BJ (cell line): Measurements from ENCODE around the gene UNG. TPM values are rescaled to one million over a fixed set of nuclear protein-coding genes. Genes with fewer than 3 reads are reported as not detected.

Experiments
- CTCF ChIA-PET: fragments of 350-600 bp; formaldehyde crosslinking; extraction: SDS; loops from one replicate; lab custom pipeline; 2021; ENCODE audit warnings: antibody characterized with exemption, inconsistent platforms; lab: Yijun Ruan, JAX
- POLR2A ChIA-PET: fragments of 300-600 bp; sonication (Branson Sonifier 250); formaldehyde crosslinking; extraction: SDS; loops from one replicate; lab custom pipeline; 2021; ENCODE audit warnings: antibody characterized with exemption; lab: Charles Lee
- DNase-seq: peaks from one replicate; pipeline ENCODE4 v3.0.0-alpha.2; 2011; ENCODE audit warnings: low read depth
- H3K27me3 ChIP-seq: 2 replicates; pipeline ENCODE4 v1.6.0; 2011; ENCODE audit warnings: low read length; ENCODE audit not compliant: control insufficient read depth, insufficient read depth
- H3K36me3 ChIP-seq: 2 replicates; pipeline ENCODE4 v1.5.1; 2011; ENCODE audit warnings: low read length; ENCODE audit not compliant: control insufficient read depth, insufficient read depth
- H3K4me3 ChIP-seq: 2 replicates; pipeline ENCODE4 v1.5.1; 2011; ENCODE audit warnings: low read depth, mild to moderate bottlenecking, control low read depth, low read length
- polyA plus RNA-seq: library from polyadenylated mRNA; depleted of rRNA; stranded (reverse); fragments of >200 nt; gene quantifications from 2 replicates; pipeline ENCODE4 v1.2.3, GENCODE V29; 2011
- TF ChIP-seq, protein P1 (sequence below): IDR thresholded peaks from 2 replicates; pipeline ENCODE4 v1.5.1; 2011; ENCODE audit warnings: low read depth, mild to moderate bottlenecking, control low read depth, inconsistent platforms, low read length, moderate library complexity; ENCODE audit not compliant: insufficient read depth

The UNG gene
- polyA plus RNA-seq, 1 experiment = 10.4 TPM

DNA sequence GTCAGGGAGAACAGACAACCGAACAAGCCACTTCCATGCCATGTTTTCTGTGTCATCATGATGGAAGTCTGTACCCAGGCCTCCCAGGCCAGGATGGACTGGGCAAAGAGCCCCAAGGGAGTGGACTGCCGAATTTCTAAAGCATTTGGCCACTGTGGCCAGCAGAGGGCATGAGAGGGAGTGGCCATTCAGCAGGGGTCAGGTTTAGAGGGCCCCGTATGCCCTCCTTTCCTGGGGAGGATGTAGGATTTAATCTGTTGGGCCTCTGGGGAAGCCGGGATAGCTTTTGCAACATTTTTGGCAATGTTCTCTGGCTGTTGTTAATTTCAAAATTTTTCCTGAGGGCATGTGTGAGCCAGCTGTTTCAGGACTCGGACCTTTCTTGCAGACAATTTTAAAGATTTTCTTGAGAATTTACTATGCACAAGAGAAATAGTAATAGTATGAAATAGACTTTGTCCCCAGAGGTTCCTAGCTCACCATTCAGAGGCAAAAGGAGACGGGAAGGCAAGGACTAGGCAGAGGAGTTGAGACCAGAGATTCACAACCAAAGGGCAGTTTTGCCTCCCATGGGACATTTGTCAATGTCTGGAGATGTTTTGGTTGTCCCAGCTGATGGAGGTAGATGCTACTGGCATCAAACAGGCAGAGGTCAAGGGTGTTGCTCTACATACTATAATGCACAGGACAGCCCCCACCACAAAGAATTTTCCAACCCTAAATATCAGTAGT lies 37.0 kb downstream of the UNG start:
- H3K27me3 ChIP-seq = no peaks in the 10 kb centered on the region; the same call in 1 of the 2 replicates
- DNase-seq = no peak
- CTCF ChIA-PET = interaction anchor here (0.6 to 3.2 kb wide), 9 partner anchors 9 to 259 kb away, joined by 3 to 14 read pairs (median 4); partner anchors contain the start of gene ALKBH2
- H3K4me3 ChIP-seq = no peak overlapping the region
- POLR2A ChIA-PET = no interaction called here
- no peaks in the 10 kb centered on the region for H3K36me3 ChIP-seq
- TF ChIP-seq, protein P1, sequence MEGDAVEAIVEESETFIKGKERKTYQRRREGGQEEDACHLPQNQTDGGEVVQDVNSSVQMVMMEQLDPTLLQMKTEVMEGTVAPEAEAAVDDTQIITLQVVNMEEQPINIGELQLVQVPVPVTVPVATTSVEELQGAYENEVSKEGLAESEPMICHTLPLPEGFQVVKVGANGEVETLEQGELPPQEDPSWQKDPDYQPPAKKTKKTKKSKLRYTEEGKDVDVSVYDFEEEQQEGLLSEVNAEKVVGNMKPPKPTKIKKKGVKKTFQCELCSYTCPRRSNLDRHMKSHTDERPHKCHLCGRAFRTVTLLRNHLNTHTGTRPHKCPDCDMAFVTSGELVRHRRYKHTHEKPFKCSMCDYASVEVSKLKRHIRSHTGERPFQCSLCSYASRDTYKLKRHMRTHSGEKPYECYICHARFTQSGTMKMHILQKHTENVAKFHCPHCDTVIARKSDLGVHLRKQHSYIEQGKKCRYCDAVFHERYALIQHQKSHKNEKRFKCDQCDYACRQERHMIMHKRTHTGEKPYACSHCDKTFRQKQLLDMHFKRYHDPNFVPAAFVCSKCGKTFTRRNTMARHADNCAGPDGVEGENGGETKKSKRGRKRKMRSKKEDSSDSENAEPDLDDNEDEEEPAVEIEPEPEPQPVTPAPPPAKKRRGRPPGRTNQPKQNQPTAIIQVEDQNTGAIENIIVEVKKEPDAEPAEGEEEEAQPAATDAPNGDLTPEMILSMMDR = peak; percentile 72

DNA sequence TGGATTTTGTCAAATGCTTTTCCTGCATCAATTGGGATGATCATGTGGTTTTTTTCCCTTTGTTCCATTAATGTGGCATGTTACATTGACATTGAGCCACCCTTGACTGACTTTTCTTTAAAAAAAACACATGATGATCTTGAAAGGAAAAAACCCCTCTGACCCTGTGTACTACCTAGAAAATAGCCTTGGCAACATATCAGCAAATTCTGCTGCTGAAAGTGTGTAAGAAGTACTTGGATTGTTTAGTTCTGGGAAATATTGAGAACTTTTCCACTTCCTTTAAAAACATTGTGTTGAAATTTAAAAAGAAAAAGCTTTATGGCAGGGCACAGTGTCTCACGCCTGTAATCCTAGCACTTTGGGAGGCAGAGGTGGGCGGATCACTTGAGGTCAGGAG lies 39.7 kb downstream of the UNG start:
- no peak for DNase-seq
- ChIA-PET CTCF (interaction anchor here (1.2 kb wide), 1 partner anchor 25 kb away, joined by 4 read pairs; no protein-coding TSS in a partner anchor), POLR2A (interaction anchor here (0.7 kb wide), 1 partner anchor 248 kb away, joined by 5 read pairs; no protein-coding TSS in a partner anchor)
- Histone ChIP-seq H3K27me3 (no peaks in the 10 kb centered on the region; the same call in none of the 2 replicates), H3K36me3 (no peaks in the 10 kb centered on the region), H3K4me3 (no peak overlapping the region)
- TF ChIP-seq, protein P1 = no peak

DNA sequence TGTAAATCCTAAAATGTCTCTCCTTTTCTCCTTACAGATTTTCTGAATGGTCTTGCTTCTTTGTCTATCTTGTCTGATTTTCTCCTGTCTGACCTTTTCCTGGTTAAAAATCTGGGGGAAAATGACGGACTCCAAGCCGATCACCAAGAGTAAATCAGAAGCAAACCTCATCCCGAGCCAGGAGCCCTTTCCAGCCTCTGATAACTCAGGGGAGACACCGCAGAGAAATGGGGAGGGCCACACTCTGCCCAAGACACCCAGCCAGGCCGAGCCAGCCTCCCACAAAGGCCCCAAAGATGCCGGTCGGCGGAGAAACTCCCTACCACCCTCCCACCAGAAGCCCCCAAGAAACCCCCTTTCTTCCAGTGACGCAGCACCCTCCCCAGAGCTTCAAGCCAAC lies 42.0 kb downstream of the UNG start:
- TF ChIP-seq, protein P1 = no peak
- no peaks in the 10 kb centered on the region for H3K36me3 ChIP-seq
- H3K27me3 ChIP-seq = no peaks in the 10 kb centered on the region; the same call in 1 of the 2 replicates
- POLR2A ChIA-PET = no interaction called here
- no peak for DNase-seq
- CTCF ChIA-PET = no interaction called here
- H3K4me3 ChIP-seq = no peak overlapping the region

DNA sequence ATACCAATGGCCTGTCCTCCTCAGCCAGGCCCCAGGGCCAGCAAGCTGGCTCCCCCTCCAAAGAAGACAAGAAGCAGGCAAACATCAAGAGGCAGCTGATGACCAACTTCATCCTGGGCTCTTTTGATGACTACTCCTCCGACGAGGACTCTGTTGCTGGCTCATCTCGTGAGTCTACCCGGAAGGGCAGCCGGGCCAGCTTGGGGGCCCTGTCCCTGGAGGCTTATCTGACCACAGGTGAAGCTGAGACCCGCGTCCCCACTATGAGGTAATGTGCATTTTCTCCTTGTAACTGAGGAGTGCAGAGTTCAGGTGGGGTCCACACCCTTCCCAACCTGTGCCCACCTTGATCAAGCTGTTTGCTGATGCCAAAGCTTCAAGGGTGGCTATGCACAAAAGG lies 42.4 kb downstream of the UNG start:
- no peaks in the 10 kb centered on the region for H3K36me3 ChIP-seq
- H3K4me3 ChIP-seq = no peak overlapping the region
- CTCF ChIA-PET = interaction anchor here (1.1 kb wide), 1 partner anchor 245 kb away, joined by 3 read pairs; no protein-coding TSS in a partner anchor
- DNase-seq = no peak
- TF ChIP-seq, protein P1 = no peak
- POLR2A ChIA-PET = no interaction called here
- H3K27me3 ChIP-seq = no peaks in the 10 kb centered on the region; the same call in 1 of the 2 replicates

DNA sequence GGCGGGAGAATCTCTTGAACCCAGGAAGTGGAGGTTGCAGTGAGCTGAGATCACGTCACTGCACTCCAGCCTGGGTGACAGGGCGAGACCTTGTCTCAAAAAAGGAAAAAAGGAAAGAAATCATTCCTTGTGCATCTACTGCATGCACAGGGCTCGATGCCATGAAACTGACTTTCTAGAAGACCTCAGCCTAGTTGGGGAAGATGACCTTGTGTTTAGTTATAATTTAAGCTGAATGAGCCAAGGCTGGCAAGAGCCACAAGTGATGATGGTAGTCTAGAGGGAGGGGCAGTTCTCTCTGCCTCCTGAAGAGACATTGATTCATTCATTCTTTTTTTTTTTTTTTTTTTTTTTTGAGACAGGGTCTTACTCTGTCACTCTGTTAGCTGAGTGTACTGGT lies 43.2 kb downstream of the UNG start:
- Histone ChIP-seq H3K36me3 (no peaks in the 10 kb centered on the region), H3K27me3 (no peaks in the 10 kb centered on the region; the same call in 1 of the 2 replicates), H3K4me3 (no peak overlapping the region)
- CTCF ChIA-PET = interaction anchor here (0.6 to 1.1 kb wide), 2 partner anchors 245 to 254 kb away, joined by 3 read pairs; no protein-coding TSS in a partner anchor
- DNase-seq = no peak
- TF ChIP-seq, protein P1 = no peak
- POLR2A ChIA-PET = no interaction called here
